HEK293T (cell line): ENCODE results near the gene KLF7.

Source experiments
- ARNT ChIP-seq: fragments of 450-650 bp; IDR thresholded peaks from 2 replicates; pipeline ENCODE4 v1.6.1; 2017; ENCODE audit warnings: mild to moderate bottlenecking
- CTBP1 ChIP-seq: fragments of 450-650 bp; IDR thresholded peaks from 2 replicates; pipeline ENCODE4 v1.6.1; 2016; ENCODE audit warnings: borderline replicate concordance
- FOXA1 ChIP-seq: fragments of 450-650 bp; IDR thresholded peaks from 2 replicates; pipeline ENCODE4 v1.6.1; 2016; ENCODE audit warnings: mild to moderate bottlenecking
- FOXK2 ChIP-seq: fragments of 450-650 bp; IDR thresholded peaks from 2 replicates; pipeline ENCODE4 v1.6.1; 2016; ENCODE audit warnings: mild to moderate bottlenecking
- TF ChIP-seq, protein P1 (sequence below): fragments of 450-650 bp; IDR thresholded peaks from 2 replicates; pipeline ENCODE4 v1.6.1; 2016

DNA sequence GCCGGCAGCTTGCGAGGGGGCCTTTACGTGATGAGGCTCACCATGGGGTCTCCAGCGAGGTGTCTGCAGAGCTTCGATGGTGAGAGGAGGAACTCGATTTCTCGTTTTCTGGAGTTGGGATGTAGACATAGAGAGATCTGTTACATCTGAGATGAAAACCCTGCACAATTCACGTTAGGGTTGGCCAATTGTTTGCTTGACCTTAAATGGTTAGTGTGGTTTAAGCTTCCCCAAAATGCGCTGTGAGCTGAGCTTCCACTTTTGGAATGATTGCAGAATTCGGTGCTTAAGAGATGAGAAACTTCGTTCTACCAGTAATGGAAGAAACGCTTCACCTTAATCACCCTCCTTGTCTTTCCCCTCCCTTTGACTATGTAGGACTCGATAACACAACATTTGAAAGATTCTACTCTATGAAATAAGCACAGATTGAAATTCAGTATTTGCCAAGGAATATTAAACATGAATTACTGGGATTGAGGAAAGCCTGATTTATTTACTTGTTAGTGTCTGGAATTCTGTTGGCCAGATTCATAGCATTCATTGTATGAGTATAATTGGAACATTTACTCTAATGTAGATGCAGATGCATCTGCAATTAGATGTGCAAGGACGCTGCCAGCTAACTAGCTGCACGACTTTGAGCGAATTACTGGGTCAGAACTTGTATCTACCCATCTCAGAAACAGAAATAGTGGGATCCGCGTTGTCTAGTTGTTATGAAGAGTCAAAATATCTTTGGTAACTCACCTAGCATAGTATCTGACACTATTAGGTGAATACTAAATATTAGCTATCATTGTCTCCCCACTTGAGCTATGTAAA is 1.6 kb upstream of the KLF7 start:
- TF ChIP-seq FOXA1 (no peak), CTBP1 (no peak), FOXK2 (no peak), ARNT (no peak)
- TF ChIP-seq, protein P1, sequence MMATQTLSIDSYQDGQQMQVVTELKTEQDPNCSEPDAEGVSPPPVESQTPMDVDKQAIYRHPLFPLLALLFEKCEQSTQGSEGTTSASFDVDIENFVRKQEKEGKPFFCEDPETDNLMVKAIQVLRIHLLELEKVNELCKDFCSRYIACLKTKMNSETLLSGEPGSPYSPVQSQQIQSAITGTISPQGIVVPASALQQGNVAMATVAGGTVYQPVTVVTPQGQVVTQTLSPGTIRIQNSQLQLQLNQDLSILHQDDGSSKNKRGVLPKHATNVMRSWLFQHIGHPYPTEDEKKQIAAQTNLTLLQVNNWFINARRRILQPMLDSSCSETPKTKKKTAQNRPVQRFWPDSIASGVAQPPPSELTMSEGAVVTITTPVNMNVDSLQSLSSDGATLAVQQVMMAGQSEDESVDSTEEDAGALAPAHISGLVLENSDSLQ, result no peak
